HepG2 (cell line): ENCODE measurements around the gene CFAP97. TPM values are rescaled to one million over a fixed set of nuclear protein-coding genes. Genes with fewer than 3 reads are reported as not detected.

ENCODE experiments used
- ATRX ChIP-seq: sonication (generic); formaldehyde crosslinking; IDR thresholded peaks from 2 replicates; pipeline ENCODE4 v1.4.0; 2020; ENCODE audit warnings: missing genetic modification reagents, borderline replicate concordance
- DMAP1 ChIP-seq: IDR thresholded peaks from 2 replicates; pipeline ENCODE4 v1.6.1; 2016
- HOXA3 ChIP-seq: sonication (generic); formaldehyde crosslinking; IDR thresholded peaks from 2 replicates; pipeline ENCODE4 v1.5.0; 2020; ENCODE audit warnings: missing genetic modification reagents
- MAZ ChIP-seq, 2 experiments: sonication (generic) in 1 of 2; formaldehyde crosslinking in 1 of 2; IDR thresholded peaks; 2 replicates each; pipeline versions ENCODE4 v1.5.0 to v1.6.1; 2012 to 2020; ENCODE audit warnings: low read depth in 2 of 2, mild to moderate bottlenecking in 2 of 2, borderline replicate concordance in 1 of 2, improper control_type of control experiment in 1 of 2, low read length in 1 of 2, missing genetic modification reagents in 1 of 2, moderate library complexity in 1 of 2
- MEIS1 ChIP-seq: sonication (generic); formaldehyde crosslinking; IDR thresholded peaks from 2 replicates; pipeline ENCODE4 v1.9.0; 2021; ENCODE audit warnings: mild to moderate bottlenecking, missing genetic modification reagents, moderate library complexity, borderline replicate concordance
- NAIF1 ChIP-seq: sonication (generic); formaldehyde crosslinking; IDR thresholded peaks from 2 replicates; pipeline ENCODE4 v1.5.0; 2020; ENCODE audit warnings: mild to moderate bottlenecking, missing genetic modification reagents, borderline replicate concordance
- POLR2AphosphoS5 ChIP-seq: IDR thresholded peaks from 2 replicates; pipeline ENCODE4 v1.6.1; 2012; ENCODE audit warnings: low read depth, low read length
- PRMT3 ChIP-seq: sonication (generic); formaldehyde crosslinking; IDR thresholded peaks from 2 replicates; pipeline ENCODE4 v1.8.1; 2022; ENCODE audit warnings: low read depth, mild to moderate bottlenecking, moderate library complexity, missing genetic modification reagents, borderline replicate concordance
- RBM39 ChIP-seq: fragments of 200-400 bp; formaldehyde crosslinking; IDR thresholded peaks from one replicate; pipeline ENCODE4 v1.6.1; 2018; ENCODE audit warnings: antibody characterized with exemption, mild to moderate bottlenecking, low read depth, low read length; ENCODE audit not compliant: poor library complexity, severe bottlenecking
- RFX1 ChIP-seq: fragments of 450-650 bp; IDR thresholded peaks from 2 replicates; pipeline ENCODE4 v1.6.1; 2017
- SIN3B ChIP-seq: fragments of 150-350 bp; IDR thresholded peaks from 2 replicates; pipeline ENCODE4 v1.6.1; 2014; ENCODE audit warnings: low read length
- STAG1 ChIP-seq: sonication (generic); formaldehyde crosslinking; IDR thresholded peaks from 2 replicates; pipeline ENCODE4 v1.4.0; 2020; ENCODE audit warnings: missing genetic modification reagents
- ZNF333 ChIP-seq: sonication (generic); formaldehyde crosslinking; IDR thresholded peaks from 2 replicates; pipeline ENCODE4 v1.4.0; 2020; ENCODE audit warnings: mild to moderate bottlenecking, missing genetic modification reagents, borderline replicate concordance
- ZNF75D ChIP-seq: sonication (generic); formaldehyde crosslinking; IDR thresholded peaks from 2 replicates; pipeline ENCODE4 v1.8.1; 2023; ENCODE audit warnings: missing genetic modification reagents, mild to moderate bottlenecking, borderline replicate concordance
- ZSCAN29 ChIP-seq: sonication (generic); formaldehyde crosslinking; conservative IDR thresholded peaks from 2 replicates; pipeline ENCODE4 v1.4.0; 2020; ENCODE audit warnings: mild to moderate bottlenecking, missing genetic modification reagents
- polyA plus RNA-seq, 8 experiments: library from polyadenylated mRNA; depleted of rRNA in 3 of 8; stranded (reverse) in 7 of 8; unstranded in 1 of 8; fragments of >200 nt; fragmentation: Illumina TruSeq in 4 of 8; extraction: Trizol in 4 of 8; gene quantifications; 2 replicates each; pipeline versions ENCODE4 v1.2.1 to v1.2.3, GENCODE V29; 2011 to 2016; ENCODE audit warnings: low read depth in 4 of 8, missing spikeins in 1 of 8, mixed read lengths in 1 of 8; ENCODE audit not compliant: insufficient read depth in 1 of 8
- total RNA-seq, 5 experiments: library from RNA; depleted of rRNA; stranded (reverse); fragments of >200 nt; fragmentation: Illumina TruSeq; extraction: Trizol; gene quantifications; 2 replicates each; pipeline ENCODE4 v1.2.3, GENCODE V29; 2016; ENCODE audit warnings: low read depth in 1 of 5
- TF ChIP-seq, protein P1 (sequence below): sonication (generic); formaldehyde crosslinking; IDR thresholded peaks from 2 replicates; pipeline ENCODE4 v1.8.0; 2022; ENCODE audit warnings: mild to moderate bottlenecking, missing genetic modification reagents, moderate library complexity
- TF ChIP-seq, protein P2 (sequence below): sonication (generic); formaldehyde crosslinking; IDR thresholded peaks from 2 replicates; pipeline ENCODE4 v1.5.1; 2020; ENCODE audit warnings: missing genetic modification reagents, mild to moderate bottlenecking, borderline replicate concordance
- TF ChIP-seq, protein P3 (sequence below): sonication (generic); formaldehyde crosslinking; IDR thresholded peaks from 2 replicates; pipeline ENCODE4 v1.5.0; 2020; ENCODE audit warnings: missing genetic modification reagents
- TF ChIP-seq, protein P4 (sequence below): sonication (generic); formaldehyde crosslinking; IDR thresholded peaks from 2 replicates; pipeline ENCODE4 v1.4.0; 2020; ENCODE audit warnings: mild to moderate bottlenecking, low read depth, missing genetic modification reagents
- TF ChIP-seq, protein P5 (sequence below): sonication (generic); formaldehyde crosslinking; IDR thresholded peaks from 2 replicates; pipeline ENCODE4 v1.5.0; 2020; ENCODE audit warnings: missing genetic modification reagents
- TF ChIP-seq, protein P6 (sequence below): sonication (generic); formaldehyde crosslinking; conservative IDR thresholded peaks from 2 replicates; pipeline ENCODE4 v1.8.0; 2022; ENCODE audit warnings: mild to moderate bottlenecking, moderate library complexity, missing genetic modification reagents

The CFAP97 gene
- total and polyA plus RNA-seq, 2 of the 13 experiments (the other 11 are each of a cell fraction or from before 2014, with no cell fraction given), result 32.1 to 44.4 TPM

DNA sequence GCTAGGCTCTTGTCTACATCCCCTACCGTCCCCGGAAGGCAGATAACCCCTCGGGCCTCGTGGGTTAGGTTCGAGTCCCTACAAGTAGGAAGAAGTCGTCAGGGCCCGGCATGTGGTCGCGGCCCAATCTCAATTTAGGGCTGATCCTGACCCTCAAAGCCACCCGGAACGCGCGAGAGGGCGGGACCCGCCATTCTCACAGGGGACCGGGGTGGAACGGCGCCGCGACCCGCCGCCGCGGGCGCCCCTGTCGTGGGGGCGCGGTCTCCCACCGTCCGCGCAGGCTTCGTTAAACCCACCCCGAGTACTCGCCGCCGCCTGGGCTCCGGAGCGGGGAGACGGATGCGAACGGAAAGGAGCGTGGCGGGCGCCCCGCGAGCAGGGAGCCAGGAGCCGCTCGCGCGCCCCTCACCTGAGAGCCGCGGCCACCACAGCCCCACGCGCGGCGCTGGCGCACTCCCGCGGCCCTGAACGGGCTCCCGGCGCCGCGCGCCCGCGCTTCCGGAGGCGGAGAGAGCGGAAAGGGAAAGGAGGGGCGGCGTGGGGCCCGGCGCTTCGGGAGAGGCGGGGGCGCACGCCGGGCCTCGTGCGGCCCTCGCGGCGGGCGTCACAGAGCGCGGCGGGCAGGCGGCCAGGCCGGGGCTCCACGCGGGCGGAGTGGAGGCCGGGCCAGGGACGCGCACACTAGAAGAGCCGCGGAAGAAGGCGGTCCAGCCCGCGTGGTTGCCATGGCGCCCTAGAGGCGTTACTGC lies at the start of gene CFAP97 (continued):
- TF ChIP-seq, protein P1, sequence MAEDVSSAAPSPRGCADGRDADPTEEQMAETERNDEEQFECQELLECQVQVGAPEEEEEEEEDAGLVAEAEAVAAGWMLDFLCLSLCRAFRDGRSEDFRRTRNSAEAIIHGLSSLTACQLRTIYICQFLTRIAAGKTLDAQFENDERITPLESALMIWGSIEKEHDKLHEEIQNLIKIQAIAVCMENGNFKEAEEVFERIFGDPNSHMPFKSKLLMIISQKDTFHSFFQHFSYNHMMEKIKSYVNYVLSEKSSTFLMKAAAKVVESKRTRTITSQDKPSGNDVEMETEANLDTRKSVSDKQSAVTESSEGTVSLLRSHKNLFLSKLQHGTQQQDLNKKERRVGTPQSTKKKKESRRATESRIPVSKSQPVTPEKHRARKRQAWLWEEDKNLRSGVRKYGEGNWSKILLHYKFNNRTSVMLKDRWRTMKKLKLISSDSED (CRISPR knock-in tag), result 0 out of 2 replicates have a peak, but pooled peaks have one; percentile 31
- TF ChIP-seq RFX1, result peak; percentile 84
- TF ChIP-seq POLR2AphosphoS5, result peak; percentile 42; the same call in 1 of the 2 replicates
- peak; percentile 81; the same call in 1 of the 2 replicates for TF ChIP-seq PRMT3 (CRISPR knock-in tag)
- peak; percentile 30; the same call in 1 of the 2 replicates for TF ChIP-seq NAIF1 (CRISPR knock-in tag)
- TF ChIP-seq, protein P2, sequence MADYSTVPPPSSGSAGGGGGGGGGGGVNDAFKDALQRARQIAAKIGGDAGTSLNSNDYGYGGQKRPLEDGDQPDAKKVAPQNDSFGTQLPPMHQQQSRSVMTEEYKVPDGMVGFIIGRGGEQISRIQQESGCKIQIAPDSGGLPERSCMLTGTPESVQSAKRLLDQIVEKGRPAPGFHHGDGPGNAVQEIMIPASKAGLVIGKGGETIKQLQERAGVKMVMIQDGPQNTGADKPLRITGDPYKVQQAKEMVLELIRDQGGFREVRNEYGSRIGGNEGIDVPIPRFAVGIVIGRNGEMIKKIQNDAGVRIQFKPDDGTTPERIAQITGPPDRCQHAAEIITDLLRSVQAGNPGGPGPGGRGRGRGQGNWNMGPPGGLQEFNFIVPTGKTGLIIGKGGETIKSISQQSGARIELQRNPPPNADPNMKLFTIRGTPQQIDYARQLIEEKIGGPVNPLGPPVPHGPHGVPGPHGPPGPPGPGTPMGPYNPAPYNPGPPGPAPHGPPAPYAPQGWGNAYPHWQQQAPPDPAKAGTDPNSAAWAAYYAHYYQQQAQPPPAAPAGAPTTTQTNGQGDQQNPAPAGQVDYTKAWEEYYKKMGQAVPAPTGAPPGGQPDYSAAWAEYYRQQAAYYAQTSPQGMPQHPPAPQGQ (CRISPR knock-in tag), result no peak
- peak; percentile 55; the same call in 1 of the 2 replicates for TF ChIP-seq HOXA3 (CRISPR knock-in tag)
- no peak for TF ChIP-seq ZSCAN29
- TF ChIP-seq SIN3B, result no peak
- TF ChIP-seq MAZ (IDR thresholded peaks at IDR 0.05; ENCODE audit: borderline replicate concordance, low read depth, low read length), result peak; percentile 14; the same call in 1 of the 2 replicates
- TF ChIP-seq MAZ (CRISPR knock-in tag; IDR thresholded peaks at IDR 0.05; ENCODE audit: low read depth), result peak; percentile 87
- no peak; the same call in 1 of the 2 replicates for TF ChIP-seq DMAP1 (CRISPR knock-in tag)
- TF ChIP-seq ZNF333 (CRISPR knock-in tag), result 0 out of 2 replicates have a peak, but pooled peaks have one; percentile 25
- TF ChIP-seq, protein P3, sequence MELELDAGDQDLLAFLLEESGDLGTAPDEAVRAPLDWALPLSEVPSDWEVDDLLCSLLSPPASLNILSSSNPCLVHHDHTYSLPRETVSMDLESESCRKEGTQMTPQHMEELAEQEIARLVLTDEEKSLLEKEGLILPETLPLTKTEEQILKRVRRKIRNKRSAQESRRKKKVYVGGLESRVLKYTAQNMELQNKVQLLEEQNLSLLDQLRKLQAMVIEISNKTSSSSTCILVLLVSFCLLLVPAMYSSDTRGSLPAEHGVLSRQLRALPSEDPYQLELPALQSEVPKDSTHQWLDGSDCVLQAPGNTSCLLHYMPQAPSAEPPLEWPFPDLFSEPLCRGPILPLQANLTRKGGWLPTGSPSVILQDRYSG (CRISPR knock-in tag), result 0 out of 2 replicates have a peak, but pooled peaks have one; percentile 37
- no peak for TF ChIP-seq STAG1 (CRISPR knock-in tag)
- TF ChIP-seq, protein P4, sequence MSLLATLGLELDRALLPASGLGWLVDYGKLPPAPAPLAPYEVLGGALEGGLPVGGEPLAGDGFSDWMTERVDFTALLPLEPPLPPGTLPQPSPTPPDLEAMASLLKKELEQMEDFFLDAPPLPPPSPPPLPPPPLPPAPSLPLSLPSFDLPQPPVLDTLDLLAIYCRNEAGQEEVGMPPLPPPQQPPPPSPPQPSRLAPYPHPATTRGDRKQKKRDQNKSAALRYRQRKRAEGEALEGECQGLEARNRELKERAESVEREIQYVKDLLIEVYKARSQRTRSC (CRISPR knock-in tag), result no peak
- peak; percentile 75 for TF ChIP-seq RBM39
- TF ChIP-seq ATRX, result no peak
- TF ChIP-seq, protein P5, sequence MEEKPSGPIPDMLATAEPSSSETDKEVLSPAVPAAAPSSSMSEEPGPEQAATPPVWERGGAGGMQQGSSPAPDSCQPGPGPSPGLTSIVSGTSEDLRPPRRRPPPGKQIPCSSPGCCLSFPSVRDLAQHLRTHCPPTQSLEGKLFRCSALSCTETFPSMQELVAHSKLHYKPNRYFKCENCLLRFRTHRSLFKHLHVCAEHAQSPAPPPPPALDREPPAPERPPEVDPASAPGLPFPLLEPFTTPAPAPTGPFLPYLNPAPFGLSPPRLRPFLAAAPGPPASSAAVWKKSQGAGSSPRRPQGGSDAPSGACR (CRISPR knock-in tag), result no peak
- TF ChIP-seq MEIS1 (CRISPR knock-in tag), result no peak
- TF ChIP-seq, protein P6, sequence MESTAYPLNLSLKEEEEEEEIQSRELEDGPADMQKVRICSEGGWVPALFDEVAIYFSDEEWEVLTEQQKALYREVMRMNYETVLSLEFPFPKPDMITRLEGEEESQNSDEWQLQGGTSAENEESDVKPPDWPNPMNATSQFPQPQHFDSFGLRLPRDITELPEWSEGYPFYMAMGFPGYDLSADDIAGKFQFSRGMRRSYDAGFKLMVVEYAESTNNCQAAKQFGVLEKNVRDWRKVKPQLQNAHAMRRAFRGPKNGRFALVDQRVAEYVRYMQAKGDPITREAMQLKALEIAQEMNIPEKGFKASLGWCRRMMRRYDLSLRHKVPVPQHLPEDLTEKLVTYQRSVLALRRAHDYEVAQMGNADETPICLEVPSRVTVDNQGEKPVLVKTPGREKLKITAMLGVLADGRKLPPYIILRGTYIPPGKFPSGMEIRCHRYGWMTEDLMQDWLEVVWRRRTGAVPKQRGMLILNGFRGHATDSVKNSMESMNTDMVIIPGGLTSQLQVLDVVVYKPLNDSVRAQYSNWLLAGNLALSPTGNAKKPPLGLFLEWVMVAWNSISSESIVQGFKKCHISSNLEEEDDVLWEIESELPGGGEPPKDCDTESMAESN (CRISPR knock-in tag), result 0 out of 2 replicates have a peak, but pooled peaks have one; percentile 18
- no peak for TF ChIP-seq ZNF75D (CRISPR knock-in tag)
